Peyer's patch (tissue), 4 donors: Measurements from ENCODE around the gene C19orf12.

Experiments used
- CTCF ChIP-seq, 6 experiments: fragments of 450-650 bp in 4 of 6; fragments of 200-600 bp in 2 of 6; sonication (generic) in 1 of 6; IDR thresholded peaks; one replicate each; pipeline ENCODE4 v1.5.1; 2017 to 2019; ENCODE audit warnings: antibody characterized with exemption in 6 of 6, mild to moderate bottlenecking in 3 of 6, moderate library complexity in 1 of 6
- POLR2A ChIP-seq, 2 donors: fragments of 450-650 bp; IDR thresholded peaks; one replicate each; pipeline ENCODE4 v1.5.1; 2017; ENCODE audit warnings: antibody characterized with exemption in 2 of 2, mild to moderate bottlenecking in 2 of 2, moderate library complexity in 2 of 2

DNA sequence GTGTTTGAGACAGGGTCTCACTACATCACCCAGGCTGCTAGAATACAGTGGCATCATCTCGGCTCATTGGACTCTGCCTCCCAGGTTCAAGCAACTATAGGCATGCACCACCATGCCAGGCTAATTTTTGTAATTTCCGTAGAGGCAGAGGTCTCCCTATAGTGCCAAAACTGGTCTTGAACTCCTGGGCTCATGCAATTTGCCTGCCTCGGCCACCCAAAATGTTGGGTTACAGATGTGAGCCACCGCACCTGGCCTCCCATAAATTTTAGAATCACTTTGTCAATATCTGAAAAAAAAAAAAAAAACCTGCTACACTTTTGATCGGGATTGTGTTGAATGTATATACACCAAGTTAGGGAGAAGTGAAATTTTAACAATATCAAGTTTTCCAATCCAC, 61.7 kb downstream of the C19orf12 start:
- TF ChIP-seq CTCF (IDR thresholded peaks at IDR 0.05) (no peak), POLR2A (IDR thresholded peaks at IDR 0.05) (no peak)
